BLaER1 treated with 17β-estradiol and CSF1 and Interleukin-3, amounts not matched to agents 10 nM and 100 nM (cell line): ENCODE results near the gene PRKAR1B.
"Not testable (repeated sequence)": the region's sequence is repeated elsewhere in the genome, so short reads cannot be mapped to it uniquely, and the experiment has no call there.

Source experiments
- H3K27ac ChIP-seq, 11 experiments: shearing (Covaris generic); formaldehyde crosslinking; 2 replicates each; pipeline ENCODE4 v1.8.1; 2022
- H3K27me3 ChIP-seq, 11 experiments: shearing (Covaris generic); formaldehyde crosslinking; 2 replicates each; pipeline ENCODE4 v1.8.1; 2022
- H3K36me3 ChIP-seq, 11 experiments: shearing (Covaris generic); formaldehyde crosslinking; 2 replicates each; pipeline ENCODE4 v1.8.1; 2022
- H3K4me1 ChIP-seq, 10 experiments: shearing (Covaris generic); formaldehyde crosslinking; 2 replicates each; pipeline ENCODE4 v1.8.1; 2022
- H3K4me2 ChIP-seq, 11 experiments: shearing (Covaris generic); formaldehyde crosslinking; 2 replicates each; pipeline ENCODE4 v1.8.1; 2022
- H3K4me3 ChIP-seq, 10 experiments: shearing (Covaris generic); formaldehyde crosslinking; 2 replicates each; pipeline ENCODE4 v1.8.1; 2022
- H3K9ac ChIP-seq, 11 experiments: shearing (Covaris generic); formaldehyde crosslinking; 2 replicates each; pipeline ENCODE4 v1.8.1; 2022
- H3K9me3 ChIP-seq, 11 experiments: shearing (Covaris generic); formaldehyde crosslinking; replicated peaks in 1 of 11; 2 replicates each; pipeline ENCODE4 v1.8.1; 2022
- H4K20me1 ChIP-seq, 11 experiments: shearing (Covaris generic); formaldehyde crosslinking; 2 replicates each; pipeline ENCODE4 v1.8.1; 2022
- Cebpa-rat ChIP-seq, 11 experiments: shearing (Covaris generic); IDR thresholded peaks; 2 replicates each; pipeline ENCODE4 v1.8.1; 2022

The PRKAR1B gene

GRCh38 chr7:618539-619367 lies 108.3 kb downstream of the PRKAR1B start:
- no peaks in the 10 kb centered on the region for H3K27me3 ChIP-seq
- TF ChIP-seq Cebpa-rat (IDR thresholded peaks at IDR 0.05), result no peak
- peak overlapping the region in 1 of 10 experiments; percentile 17; a peak in 2 of 20 replicates for H3K4me3 ChIP-seq
- peak overlapping the region; percentile 71 to 92 (median 85) for H3K4me2 ChIP-seq
- peaks cover 0 to 16% (median 9%) of the 10 kb centered on the region in 11 experiments; a peak in 10 of 22 replicates for H3K36me3 ChIP-seq
- no peaks in the 10 kb centered on the region for H4K20me1 ChIP-seq
- H3K4me1 ChIP-seq, result peaks cover 51 to 70% (median 56%) of the 10 kb centered on the region in 10 experiments
- peak overlapping the region in 9 of 11 experiments; percentile 6 to 65 (median 32); a peak in 9 of 22 replicates for H3K9ac ChIP-seq
- peak overlapping the region; percentile 28 to 77 (median 71); a peak in 21 of 22 replicates for H3K27ac ChIP-seq
- peaks cover 31 to 47% (median 37%) of the 10 kb centered on the region in 11 experiments for H3K9me3 ChIP-seq

GRCh38 chr7:617614-618538 lies 109.2 kb downstream of the PRKAR1B start:
- no peaks in the 10 kb centered on the region for H3K27me3 ChIP-seq
- no peaks in the 10 kb centered on the region for H4K20me1 ChIP-seq
- peak overlapping the region; percentile 38 to 68 (median 63); a peak in 18 of 22 replicates for H3K9ac ChIP-seq
- H3K27ac ChIP-seq, result peak overlapping the region; percentile 50 to 77 (median 71); a peak in 21 of 22 replicates
- H3K36me3 ChIP-seq, result peaks cover 0 to 16% (median 9%) of the 10 kb centered on the region in 11 experiments; a peak in 10 of 22 replicates
- H3K9me3 ChIP-seq, result peaks cover 25 to 39% (median 32%) of the 10 kb centered on the region in 11 experiments
- no peak for TF ChIP-seq Cebpa-rat (IDR thresholded peaks at IDR 0.05)
- H3K4me2 ChIP-seq, result peak overlapping the region; percentile 71 to 92 (median 85)
- H3K4me1 ChIP-seq, result peaks cover 44 to 70% (median 56%) of the 10 kb centered on the region in 10 experiments
- H3K4me3 ChIP-seq, result peak overlapping the region in 2 of 10 experiments; percentile 10 to 34; a peak in 2 of 20 replicates

DNA sequence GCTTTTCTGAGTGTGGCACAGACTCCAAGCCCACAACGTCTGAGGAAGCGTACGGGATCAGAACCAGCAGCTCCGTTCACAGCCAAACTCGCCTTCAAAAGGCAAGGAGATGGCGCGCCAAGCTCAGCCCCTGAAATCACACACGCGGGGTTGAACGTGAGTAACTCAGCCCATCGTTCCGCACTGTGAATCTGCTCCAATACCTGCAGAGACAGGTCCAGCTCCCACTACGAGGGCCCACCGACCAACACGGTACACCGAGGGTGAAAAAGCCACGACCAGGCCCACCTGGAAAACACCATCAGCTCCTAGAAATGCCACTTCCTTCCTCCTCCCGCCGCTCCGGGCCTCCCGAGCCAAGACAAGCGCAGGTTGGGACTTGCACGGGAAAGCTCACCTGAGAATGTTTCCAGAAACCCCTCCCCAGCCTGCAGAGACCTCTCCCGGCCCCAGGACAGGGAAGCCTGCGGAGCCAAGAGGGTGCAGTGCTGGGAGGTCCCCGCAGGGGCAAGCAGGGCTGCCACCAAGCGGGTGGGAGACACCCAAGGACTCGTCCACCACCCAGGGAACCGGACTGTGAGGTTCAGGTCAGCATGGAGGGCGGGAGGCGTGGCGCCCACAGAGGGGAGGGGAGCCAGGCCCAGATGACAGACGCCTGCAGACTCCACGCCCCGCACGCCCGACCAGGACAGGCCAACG lies 113.5 kb downstream of the PRKAR1B start:
- Histone ChIP-seq H3K4me1 (peaks cover 59 to 79% (median 68%) of the 10 kb centered on the region in 10 experiments), H3K9me3 (no peaks in the 10 kb centered on the region), H4K20me1 (no peaks in the 10 kb centered on the region), H3K27me3 (peaks cover 0 to 6% (median 0%) of the 10 kb centered on the region in 11 experiments; a peak in 1 of 22 replicates), H3K27ac (no peak overlapping the region), H3K9ac (no peak overlapping the region), H3K4me3 (no peak overlapping the region), H3K36me3 (no peaks in the 10 kb centered on the region), H3K4me2 (peak overlapping the region in 9 of 11 experiments; percentile 13 to 64 (median 28); a peak in 10 of 22 replicates)
- TF ChIP-seq Cebpa-rat (IDR thresholded peaks at IDR 0.05), result no peak

GRCh38 chr7:611837-612236 lies 115.2 kb downstream of the PRKAR1B start:
- not testable (repeated sequence) for H3K27me3 ChIP-seq, H3K4me2 ChIP-seq, H3K4me3 ChIP-seq

DNA sequence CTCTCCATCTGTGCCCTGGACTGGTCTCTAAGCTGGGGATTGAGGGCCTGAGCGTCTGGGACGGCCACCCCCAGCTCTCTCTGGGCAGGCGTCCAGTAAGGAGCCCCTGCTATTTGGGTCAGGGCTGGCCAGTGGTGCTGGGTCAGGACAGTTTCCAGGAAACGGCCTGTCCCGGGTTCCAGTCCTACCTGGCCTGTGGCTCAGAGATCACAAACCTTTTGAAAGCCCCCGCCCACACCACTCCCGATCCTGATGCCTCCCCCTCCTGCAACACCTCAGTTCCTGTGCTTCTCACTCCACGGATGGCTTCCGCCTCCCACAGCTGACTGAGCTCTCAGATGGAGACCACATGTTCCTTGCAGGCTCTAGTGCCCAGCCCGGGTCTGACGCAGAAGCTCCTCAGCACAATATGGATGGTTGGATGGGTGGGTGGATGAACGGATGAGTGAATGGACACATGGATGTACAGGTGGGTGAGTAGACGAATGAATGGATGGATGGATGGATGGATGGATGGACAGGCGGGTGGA lies 115.7 kb downstream of the PRKAR1B start:
- no peaks in the 10 kb centered on the region for H3K9me3 ChIP-seq
- H3K36me3 ChIP-seq, result no peaks in the 10 kb centered on the region
- peaks cover 0 to 6% (median 0%) of the 10 kb centered on the region in 11 experiments; a peak in 1 of 22 replicates for H3K27me3 ChIP-seq
- peak overlapping the region; percentile 79 to 95 (median 87); a peak in 17 of 22 replicates for H3K4me2 ChIP-seq
- H3K27ac ChIP-seq, result peak overlapping the region in 3 of 11 experiments; percentile 45 to 65 (median 48); a peak in 3 of 22 replicates
- TF ChIP-seq Cebpa-rat (IDR thresholded peaks at IDR 0.05), result no peak
- H3K9ac ChIP-seq, result no peak overlapping the region
- no peaks in the 10 kb centered on the region for H4K20me1 ChIP-seq
- H3K4me1 ChIP-seq, result peaks cover 58 to 78% (median 67%) of the 10 kb centered on the region in 10 experiments
- no peak overlapping the region for H3K4me3 ChIP-seq

More at GRCh38 chr7:611837-612236, 115.2 kb downstream of the PRKAR1B start:
- H3K9ac ChIP-seq, H4K20me1 ChIP-seq, H3K36me3 ChIP-seq, H3K9me3 ChIP-seq, H3K27ac ChIP-seq: not testable (repeated sequence)
- H3K4me1 ChIP-seq, result peaks cover 61 to 79% (median 68%) of the 10 kb centered on the region in 10 experiments

GRCh38 chr7:610531-611280 lies 116.4 kb downstream of the PRKAR1B start:
- H3K4me2 ChIP-seq, result peak overlapping the region; percentile 79 to 95 (median 87)
- no peaks in the 10 kb centered on the region for H4K20me1 ChIP-seq
- H3K27me3 ChIP-seq, result peaks cover 0 to 6% (median 0%) of the 10 kb centered on the region in 11 experiments; a peak in 1 of 22 replicates
- peak overlapping the region; percentile 14 to 65 (median 46); a peak in 17 of 22 replicates for H3K9ac ChIP-seq
- no peak for TF ChIP-seq Cebpa-rat (IDR thresholded peaks at IDR 0.05)
- no peak overlapping the region for H3K4me3 ChIP-seq
- no peaks in the 10 kb centered on the region for H3K9me3 ChIP-seq
- H3K27ac ChIP-seq, result peak overlapping the region in 10 of 11 experiments; percentile 18 to 79 (median 46); a peak in 16 of 22 replicates
- H3K36me3 ChIP-seq, result 0 out of 22 replicates have a peak, but pooled peaks cover 0 to 1% (median 0%) of the 10 kb centered on the region in 11 experiments
- peaks cover 58 to 78% (median 67%) of the 10 kb centered on the region in 10 experiments for H3K4me1 ChIP-seq

DNA sequence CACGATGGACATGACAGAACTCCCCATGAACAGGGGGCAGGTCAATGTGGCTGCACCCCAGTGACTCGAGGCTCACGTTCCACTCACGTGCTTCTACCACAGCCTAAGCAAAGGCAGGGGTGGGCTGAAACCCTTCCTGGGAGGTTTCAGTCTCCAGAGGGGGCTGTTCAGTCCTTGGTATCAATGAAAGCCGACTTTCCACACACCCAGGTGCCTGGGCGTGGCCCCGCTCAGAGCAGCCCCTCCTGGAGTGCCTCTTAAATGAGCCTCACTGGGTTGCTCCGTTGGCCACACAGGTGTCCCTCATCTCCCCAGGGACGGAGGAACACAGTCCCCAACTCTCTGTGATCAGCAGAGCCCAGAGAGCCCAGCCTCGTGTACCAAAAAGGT lies 116.9 kb downstream of the PRKAR1B start:
- Histone ChIP-seq H3K27me3 (peaks cover 0 to 6% (median 0%) of the 10 kb centered on the region in 11 experiments; a peak in 1 of 22 replicates), H3K36me3 (0 out of 22 replicates have a peak, but pooled peaks cover 0 to 7% (median 0%) of the 10 kb centered on the region in 11 experiments), H3K27ac (peak overlapping the region in 10 of 11 experiments; percentile 18 to 79 (median 46); a peak in 16 of 22 replicates), H3K4me2 (peak overlapping the region; percentile 79 to 95 (median 87)), H4K20me1 (no peaks in the 10 kb centered on the region), H3K4me3 (no peak overlapping the region), H3K4me1 (peaks cover 64 to 79% (median 72%) of the 10 kb centered on the region in 10 experiments), H3K9me3 (no peaks in the 10 kb centered on the region), H3K9ac (peak overlapping the region; percentile 14 to 65 (median 46); a peak in 17 of 22 replicates)
- no peak for TF ChIP-seq Cebpa-rat (IDR thresholded peaks at IDR 0.05)
